Common myeloid progenitor, CD34-positive (primary cell): Measurements from ENCODE around the gene ENTPD2.

Source experiments
- CTCF ChIA-PET: fragments of 350-600 bp; sonication (Branson Sonifier 250); formaldehyde crosslinking; loops from one replicate; lab custom pipeline; 2021; ENCODE audit warnings: antibody characterized with exemption; lab: Charles Lee
- POLR2A ChIA-PET: fragments of 350-600 bp; sonication (Branson Sonifier 250); formaldehyde crosslinking; loops from one replicate; lab custom pipeline; 2021; ENCODE audit warnings: antibody characterized with exemption; lab: Charles Lee
- DNase-seq, 3 donors: peaks; one replicate each; pipeline versions ENCODE4 v3.0.0 to v3.0.0-alpha.2; 2013
- H3K27ac ChIP-seq, 2 experiments: 1 replicate in 1 of 2; 2 replicates in 1 of 2; pipeline ENCODE4 v1.7.0; 2013; ENCODE audit warnings: inconsistent platforms in 2 of 2, low read length in 2 of 2, mild to moderate bottlenecking in 2 of 2, low read depth in 1 of 2, moderate library complexity in 1 of 2; ENCODE audit not compliant: severe bottlenecking in 2 of 2, insufficient read depth in 1 of 2, poor library complexity in 1 of 2
- H3K27me3 ChIP-seq, 5 experiments: replicated peaks in 2 of 5; 1 replicate in 3 of 5; 2 replicates in 2 of 5; pipeline versions ENCODE4 v1.6.1 to v1.7.0; 2013; ENCODE audit warnings: low read length in 4 of 5, mild to moderate bottlenecking in 2 of 5, moderate library complexity in 2 of 5, inconsistent platforms in 1 of 5; ENCODE audit not compliant: insufficient read depth in 5 of 5, control insufficient read depth in 4 of 5
- H3K36me3 ChIP-seq, 4 experiments: 1 replicate in 2 of 4; 2 replicates in 2 of 4; pipeline versions ENCODE4 v1.6.1 to v1.7.0; 2013; ENCODE audit warnings: low read length in 3 of 4, control low read depth in 1 of 4, mild to moderate bottlenecking in 1 of 4; ENCODE audit not compliant: control insufficient read depth in 4 of 4, insufficient read depth in 4 of 4
- H3K4me1 ChIP-seq, 4 experiments: 1 replicate in 3 of 4; 2 replicates in 1 of 4; pipeline versions ENCODE4 v1.6.1 to v1.7.1; 2013; ENCODE audit warnings: low read length in 3 of 4, mild to moderate bottlenecking in 3 of 4, control low read depth in 1 of 4, inconsistent platforms in 1 of 4, moderate library complexity in 1 of 4; ENCODE audit not compliant: control insufficient read depth in 4 of 4, insufficient read depth in 4 of 4; ENCODE audit errors: control extremely low read depth in 1 of 4
- H3K4me3 ChIP-seq, 7 experiments: 1 replicate in 4 of 7; 2 replicates in 3 of 7; pipeline versions ENCODE4 v1.5.1 to v1.7.0; 2013; ENCODE audit warnings: mild to moderate bottlenecking in 7 of 7, low read length in 6 of 7, moderate library complexity in 6 of 7, inconsistent platforms in 2 of 7, low read depth in 2 of 7, control low read depth in 1 of 7; ENCODE audit not compliant: insufficient read depth in 4 of 7, control insufficient read depth in 1 of 7; ENCODE audit errors: extremely low read depth in 1 of 7
- H3K9me3 ChIP-seq, 5 experiments: 1 replicate in 4 of 5; 2 replicates in 1 of 5; pipeline versions ENCODE4 v1.6.1 to v1.7.1; 2013; ENCODE audit warnings: low read length in 4 of 5, mild to moderate bottlenecking in 2 of 5, inconsistent platforms in 1 of 5, low read depth in 1 of 5, moderate library complexity in 1 of 5; ENCODE audit not compliant: control insufficient read depth in 4 of 5, insufficient read depth in 2 of 5; ENCODE audit errors: control extremely low read depth in 1 of 5
- WGBS: methylation state at CpG from one replicate; pipeline ENCODE4 v1.1.5; 2013; ENCODE audit not compliant: insufficient coverage; 5-methylcytosine and 5-hydroxymethylcytosine counted together

The ENTPD2 gene

GRCh38 chr9:137074657-137075274 is 20.9 kb upstream of the ENTPD2 start:
- Histone ChIP-seq H3K27me3 (no peaks in the 10 kb centered on the region), H3K36me3 (peaks cover 0 to 12% (median 6%) of the 10 kb centered on the region in 4 experiments), H3K9me3 (no peaks in the 10 kb centered on the region), H3K4me3 (no peak overlapping the region), H3K4me1 (peaks cover 0 to 41% (median 33%) of the 10 kb centered on the region in 4 experiments), H3K27ac (no peak overlapping the region)
- ChIA-PET POLR2A (no interaction called here), CTCF (interaction anchor here (0.5 to 1.4 kb wide), 2 partner anchors 9 to 160 kb away, joined by 3 read pairs; no protein-coding TSS in a partner anchor)
- DNase-seq = no peak
- 93% methylated on average over 12 of the region's 12 CpGs for WGBS

GRCh38 chr9:137073992-137074399 is 20.1 kb upstream of the ENTPD2 start:
- ChIA-PET POLR2A (no interaction called here), CTCF (interaction anchor here (1.4 kb wide), 1 partner anchor 10 kb away, joined by 3 read pairs; no protein-coding TSS in a partner anchor)
- Histone ChIP-seq H3K4me3 (no peak overlapping the region), H3K36me3 (peaks cover 0 to 4% (median 1%) of the 10 kb centered on the region in 4 experiments), H3K4me1 (peaks cover 0 to 49% (median 40%) of the 10 kb centered on the region in 4 experiments), H3K9me3 (no peaks in the 10 kb centered on the region), H3K27me3 (no peaks in the 10 kb centered on the region), H3K27ac (no peak overlapping the region)
- DNase-seq = no peak
- 95% methylated on average over 8 of the region's 8 CpGs for WGBS

GRCh38 chr9:137071282-137071681 is 17.4 kb upstream of the ENTPD2 start:
- ChIA-PET POLR2A (no interaction called here), CTCF (interaction anchor here (0.9 to 8.9 kb wide), 10 partner anchors 10 to 123 kb away, joined by 3 to 76 read pairs (median 10); partner anchors contain the start of genes MAN1B1 and NPDC1)
- peaks cover 0 to 46% (median 30%) of the 10 kb centered on the region in 4 experiments for H3K4me1 ChIP-seq

GRCh38 chr9:137070906-137071275 is 17.0 kb upstream of the ENTPD2 start:
- peaks cover 0 to 8% (median under 1%) of the 10 kb centered on the region in 4 experiments for H3K36me3 ChIP-seq
- POLR2A ChIA-PET = interaction anchor here (1.0 kb wide), 1 partner anchor 26 kb away, joined by 4 read pairs; no protein-coding TSS in a partner anchor
- no peaks in the 10 kb centered on the region for H3K9me3 ChIP-seq
- H3K4me3 ChIP-seq = peak overlapping the region in 6 of 7 experiments; percentile 42 to 76 (median 70)
- WGBS = 18% methylated on average over 6 of the region's 6 CpGs
- H3K27ac ChIP-seq = peak overlapping the region in 1 of 2 experiments; percentile 74
- peaks cover 0 to 46% (median 30%) of the 10 kb centered on the region in 4 experiments for H3K4me1 ChIP-seq
- DNase-seq = no peak
- CTCF ChIA-PET = interaction anchor here (0.9 to 8.9 kb wide), 10 partner anchors 11 to 123 kb away, joined by 3 to 76 read pairs (median 10); partner anchors contain the start of genes MAN1B1 and NPDC1
- no peaks in the 10 kb centered on the region for H3K27me3 ChIP-seq

More at GRCh38 chr9:137071282-137071681, 17.4 kb upstream of the ENTPD2 start:
- Histone ChIP-seq H3K4me3 (peak overlapping the region in 5 of 7 experiments; percentile 52 to 76 (median 72)), H3K27me3 (no peaks in the 10 kb centered on the region), H3K27ac (peak overlapping the region in 1 of 2 experiments; percentile 74), H3K36me3 (peaks cover 0 to 4% (median under 1%) of the 10 kb centered on the region in 4 experiments), H3K9me3 (no peaks in the 10 kb centered on the region)
- 90% methylated on average over 2 of the region's 2 CpGs for WGBS
- DNase-seq = no peak

- POLR2A ChIA-PET = interaction anchor here (0.6 to 1.0 kb wide), 2 partner anchors 26 to 88 kb away, joined by 3 to 4 read pairs; no protein-coding TSS in a partner anchor
- H3K9me3 ChIP-seq = no peaks in the 10 kb centered on the region
- peaks cover 0 to 46% (median 30%) of the 10 kb centered on the region in 4 experiments for H3K4me1 ChIP-seq
- DNase-seq = peak; percentile 89 to 94 (median 93)
- peaks cover 0 to 13% (median 1%) of the 10 kb centered on the region in 4 experiments for H3K36me3 ChIP-seq
- H3K4me3 ChIP-seq = peak within 1 kb of the TSS; percentile 15 to 76 (median 69)
- peak within 1 kb of the TSS in 1 of 2 experiments; percentile 74 for H3K27ac ChIP-seq
- 0% methylated on average over 45 of the region's 74 CpGs for WGBS
- CTCF ChIA-PET = interaction anchor here (0.9 to 8.9 kb wide), 11 partner anchors 11 to 122 kb away, joined by 3 to 76 read pairs (median 10); partner anchors contain the start of genes MAN1B1 and NPDC1
- H3K27me3 ChIP-seq = no peaks in the 10 kb centered on the region
These were observed 16.5 kb upstream of the ENTPD2 start, which contains the start of gene SAPCD2 for GRCh38 chr9:137070201-137070905. TSS of gene SAPCD2 (minus strand) at chr9:137070557. CDS start at chr9:137070460, 97 bp downstream.

GRCh38 chr9:137069508-137070091 is 15.7 kb upstream of the ENTPD2 start:
- peak overlapping the region in 6 of 7 experiments; percentile 13 to 75 (median 68) for H3K4me3 ChIP-seq
- H3K4me1 ChIP-seq = peaks cover 0 to 46% (median 30%) of the 10 kb centered on the region in 4 experiments
- DNase-seq = peak in 1 of 3 donors; percentile 18
- ChIA-PET CTCF (interaction anchor here (1.2 to 8.9 kb wide), 11 partner anchors 12 to 158 kb away, joined by 4 to 76 read pairs (median 11); partner anchors contain the start of genes ABCA2, MAN1B1, NPDC1 and RNF224), POLR2A (no interaction called here)
- H3K27ac ChIP-seq = no peak overlapping the region
- H3K36me3 ChIP-seq = peaks cover 0 to 18% (median 4%) of the 10 kb centered on the region in 4 experiments
- H3K27me3 ChIP-seq = no peaks in the 10 kb centered on the region
- 6% methylated on average over 52 of the region's 52 CpGs for WGBS
- H3K9me3 ChIP-seq = no peaks in the 10 kb centered on the region
